ENCODE measurements around the gene DSE.

DNA sequence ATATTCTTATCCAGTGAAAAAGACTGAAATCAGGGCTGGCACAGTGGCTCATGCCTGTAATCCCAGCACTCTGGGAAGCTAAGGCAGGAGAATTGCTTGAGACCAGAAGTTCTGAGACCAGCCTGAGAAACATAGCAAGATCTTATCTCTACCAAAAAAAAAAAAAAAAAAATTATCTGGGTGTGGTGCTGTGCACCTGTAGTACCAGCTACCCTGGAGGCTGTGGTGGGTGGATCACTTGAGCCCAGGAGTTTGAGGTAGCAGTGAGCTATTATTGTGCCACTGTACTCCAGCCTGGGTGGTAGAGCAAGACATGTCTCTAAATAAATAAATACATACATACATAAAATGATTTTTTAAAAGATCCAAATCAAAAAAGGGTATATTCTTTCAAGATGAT is 96.8 kb downstream of the DSE start:
- no peak for TF ChIP-seq EP300 (conservative IDR thresholded peaks at IDR 0.05; ENCODE audit: poor library complexity, severe bottlenecking)
- no peak for TF ChIP-seq POLR2AphosphoS5 (IDR thresholded peaks at IDR 0.05)
- TF ChIP-seq RAD21 (conservative IDR thresholded peaks at IDR 0.05): no peak
- TF ChIP-seq, protein P1, sequence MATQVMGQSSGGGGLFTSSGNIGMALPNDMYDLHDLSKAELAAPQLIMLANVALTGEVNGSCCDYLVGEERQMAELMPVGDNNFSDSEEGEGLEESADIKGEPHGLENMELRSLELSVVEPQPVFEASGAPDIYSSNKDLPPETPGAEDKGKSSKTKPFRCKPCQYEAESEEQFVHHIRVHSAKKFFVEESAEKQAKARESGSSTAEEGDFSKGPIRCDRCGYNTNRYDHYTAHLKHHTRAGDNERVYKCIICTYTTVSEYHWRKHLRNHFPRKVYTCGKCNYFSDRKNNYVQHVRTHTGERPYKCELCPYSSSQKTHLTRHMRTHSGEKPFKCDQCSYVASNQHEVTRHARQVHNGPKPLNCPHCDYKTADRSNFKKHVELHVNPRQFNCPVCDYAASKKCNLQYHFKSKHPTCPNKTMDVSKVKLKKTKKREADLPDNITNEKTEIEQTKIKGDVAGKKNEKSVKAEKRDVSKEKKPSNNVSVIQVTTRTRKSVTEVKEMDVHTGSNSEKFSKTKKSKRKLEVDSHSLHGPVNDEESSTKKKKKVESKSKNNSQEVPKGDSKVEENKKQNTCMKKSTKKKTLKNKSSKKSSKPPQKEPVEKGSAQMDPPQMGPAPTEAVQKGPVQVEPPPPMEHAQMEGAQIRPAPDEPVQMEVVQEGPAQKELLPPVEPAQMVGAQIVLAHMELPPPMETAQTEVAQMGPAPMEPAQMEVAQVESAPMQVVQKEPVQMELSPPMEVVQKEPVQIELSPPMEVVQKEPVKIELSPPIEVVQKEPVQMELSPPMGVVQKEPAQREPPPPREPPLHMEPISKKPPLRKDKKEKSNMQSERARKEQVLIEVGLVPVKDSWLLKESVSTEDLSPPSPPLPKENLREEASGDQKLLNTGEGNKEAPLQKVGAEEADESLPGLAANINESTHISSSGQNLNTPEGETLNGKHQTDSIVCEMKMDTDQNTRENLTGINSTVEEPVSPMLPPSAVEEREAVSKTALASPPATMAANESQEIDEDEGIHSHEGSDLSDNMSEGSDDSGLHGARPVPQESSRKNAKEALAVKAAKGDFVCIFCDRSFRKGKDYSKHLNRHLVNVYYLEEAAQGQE (IDR thresholded peaks at IDR 0.05; ENCODE audit: borderline replicate concordance): no peak
- TF ChIP-seq EZH2 (IDR thresholded peaks at IDR 0.05; ENCODE audit: borderline replicate concordance, insufficient read depth, low read length, poor library complexity, severe bottlenecking): no peak
- TF ChIP-seq TAF1 (IDR thresholded peaks at IDR 0.05; ENCODE audit: low read depth): no peak
- TF ChIP-seq, protein P2, sequence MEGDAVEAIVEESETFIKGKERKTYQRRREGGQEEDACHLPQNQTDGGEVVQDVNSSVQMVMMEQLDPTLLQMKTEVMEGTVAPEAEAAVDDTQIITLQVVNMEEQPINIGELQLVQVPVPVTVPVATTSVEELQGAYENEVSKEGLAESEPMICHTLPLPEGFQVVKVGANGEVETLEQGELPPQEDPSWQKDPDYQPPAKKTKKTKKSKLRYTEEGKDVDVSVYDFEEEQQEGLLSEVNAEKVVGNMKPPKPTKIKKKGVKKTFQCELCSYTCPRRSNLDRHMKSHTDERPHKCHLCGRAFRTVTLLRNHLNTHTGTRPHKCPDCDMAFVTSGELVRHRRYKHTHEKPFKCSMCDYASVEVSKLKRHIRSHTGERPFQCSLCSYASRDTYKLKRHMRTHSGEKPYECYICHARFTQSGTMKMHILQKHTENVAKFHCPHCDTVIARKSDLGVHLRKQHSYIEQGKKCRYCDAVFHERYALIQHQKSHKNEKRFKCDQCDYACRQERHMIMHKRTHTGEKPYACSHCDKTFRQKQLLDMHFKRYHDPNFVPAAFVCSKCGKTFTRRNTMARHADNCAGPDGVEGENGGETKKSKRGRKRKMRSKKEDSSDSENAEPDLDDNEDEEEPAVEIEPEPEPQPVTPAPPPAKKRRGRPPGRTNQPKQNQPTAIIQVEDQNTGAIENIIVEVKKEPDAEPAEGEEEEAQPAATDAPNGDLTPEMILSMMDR (IDR thresholded peaks at IDR 0.05; ENCODE audit: poor library complexity, severe bottlenecking): no peak
- TF ChIP-seq MXI1 (conservative IDR thresholded peaks at IDR 0.05; ENCODE audit: poor library complexity, severe bottlenecking): no peak

All from neural cell (in vitro differentiated cells).